DOHH2 (cell line): ENCODE results near the gene TUBB6.

ENCODE experiments used
- H3F3A ChIP-seq: fragments of 200-600 bp; sonication (generic), shearing (Covaris generic); 2 replicates; pipeline ENCODE4 v1.6.0; 2016; ENCODE audit warnings: antibody characterized with exemption, mild to moderate bottlenecking; ENCODE audit not compliant: control insufficient read depth, insufficient read depth
- H3K27ac ChIP-seq: fragments of 200-600 bp; sonication (generic); 2 replicates; pipeline ENCODE4 v1.5.1; 2014; ENCODE audit warnings: low read depth, mild to moderate bottlenecking, low read length, moderate library complexity
- H3K27me3 ChIP-seq: fragments of 200-600 bp; sonication (generic); 2 replicates; pipeline ENCODE4 v1.6.1; 2014; ENCODE audit warnings: mild to moderate bottlenecking, low read length, mixed read lengths; ENCODE audit not compliant: control insufficient read depth
- H3K36me3 ChIP-seq: fragments of 200-600 bp; sonication (generic); 2 replicates; pipeline ENCODE4 v1.6.1; 2014; ENCODE audit warnings: mild to moderate bottlenecking, low read length, moderate library complexity, mixed read lengths; ENCODE audit not compliant: control insufficient read depth
- H3K4me1 ChIP-seq: fragments of 200-600 bp; sonication (generic); 2 replicates; pipeline ENCODE4 v1.6.1; 2014; ENCODE audit warnings: mild to moderate bottlenecking, low read length, mixed read lengths; ENCODE audit not compliant: control insufficient read depth
- H3K4me2 ChIP-seq: fragments of 200-600 bp; sonication (generic); 2 replicates; pipeline ENCODE4 v1.6.0; 2014; ENCODE audit warnings: mild to moderate bottlenecking, low read length, moderate library complexity
- H3K4me3 ChIP-seq: fragments of 200-600 bp; sonication (generic); 2 replicates; pipeline ENCODE4 v1.5.1; 2014; ENCODE audit warnings: mild to moderate bottlenecking, low read length, mixed read lengths
- H3K79me2 ChIP-seq: fragments of 200-600 bp; sonication (generic); 2 replicates; pipeline ENCODE4 v1.6.1; 2014; ENCODE audit warnings: mild to moderate bottlenecking, low read length, mixed read lengths; ENCODE audit not compliant: control insufficient read depth
- H3K9me2 ChIP-seq: fragments of 200-600 bp; sonication (generic); replicated peaks from 2 replicates; pipeline ENCODE4 v1.6.1; 2014; ENCODE audit warnings: mild to moderate bottlenecking, low read length, mixed read lengths; ENCODE audit not compliant: control insufficient read depth
- H3K9me3 ChIP-seq: fragments of 200-600 bp; sonication (generic); 2 replicates; pipeline ENCODE4 v1.6.1; 2014; ENCODE audit warnings: antibody characterized with exemption, low read length, mixed read lengths; ENCODE audit not compliant: control insufficient read depth, insufficient read depth
- H4K20me1 ChIP-seq: fragments of 200-600 bp; sonication (generic); 2 replicates; pipeline ENCODE4 v1.6.0; 2014; ENCODE audit warnings: low read depth, mild to moderate bottlenecking, antibody characterized with exemption, low read length, moderate library complexity; ENCODE audit not compliant: control insufficient read depth, insufficient read depth
- CTCF ChIP-seq: fragments of 200-600 bp; sonication (generic); IDR thresholded peaks from one replicate; pipeline ENCODE4 v1.5.1; 2014; ENCODE audit warnings: antibody characterized with exemption, mild to moderate bottlenecking, low read depth, low read length; ENCODE audit not compliant: poor library complexity, severe bottlenecking
- EZH2phosphoT487 ChIP-seq: fragments of 200-600 bp; sonication (generic); IDR thresholded peaks from 2 replicates; pipeline ENCODE4 v1.6.1; 2017; ENCODE audit warnings: borderline replicate concordance, mild to moderate bottlenecking, antibody characterized with exemption, low read length, moderate library complexity, mixed read lengths

TUBB6 gene

GRCh38 chr18:12336171-12336613 is 28.2 kb downstream of the TUBB6 start:
- Histone ChIP-seq H3K4me3 (no peak overlapping the region), H3K27ac (no peak overlapping the region), H3K27me3 (no peaks in the 10 kb centered on the region), H3K4me1 (no peaks in the 10 kb centered on the region), H3K9me3 (no peaks in the 10 kb centered on the region), H3F3A (no peaks in the 10 kb centered on the region), H4K20me1 (no peaks in the 10 kb centered on the region), H3K4me2 (no peak overlapping the region), H3K36me3 (peaks cover 54% of the 10 kb centered on the region), H3K9me2 (no peaks in the 10 kb centered on the region), H3K79me2 (no peaks in the 10 kb centered on the region)
- TF ChIP-seq EZH2phosphoT487 (no peak), CTCF (no peak)

GRCh38 chr18:12336887-12337286 is 28.8 kb downstream of the TUBB6 start:
- Histone ChIP-seq H3K27ac (no peak overlapping the region), H3K4me3 (no peak overlapping the region), H3K36me3 (peaks cover 61% of the 10 kb centered on the region), H3K4me1 (no peaks in the 10 kb centered on the region), H3K4me2 (no peak overlapping the region), H4K20me1 (no peaks in the 10 kb centered on the region), H3K9me3 (no peaks in the 10 kb centered on the region), H3F3A (no peaks in the 10 kb centered on the region), H3K79me2 (no peaks in the 10 kb centered on the region), H3K9me2 (no peaks in the 10 kb centered on the region), H3K27me3 (no peaks in the 10 kb centered on the region)
- TF ChIP-seq EZH2phosphoT487: no peak
- TF ChIP-seq CTCF: no peak

- Histone ChIP-seq H3K4me3 (no peak overlapping the region), H3K9me3 (no peaks in the 10 kb centered on the region), H3K4me2 (no peak overlapping the region), H3K79me2 (no peaks in the 10 kb centered on the region), H4K20me1 (no peaks in the 10 kb centered on the region), H3K27me3 (no peaks in the 10 kb centered on the region), H3K4me1 (no peaks in the 10 kb centered on the region), H3F3A (no peaks in the 10 kb centered on the region), H3K9me2 (no peaks in the 10 kb centered on the region), H3K36me3 (peaks cover 76% of the 10 kb centered on the region), H3K27ac (no peak overlapping the region)
- TF ChIP-seq CTCF (no peak), EZH2phosphoT487 (no peak)
These were observed 30.3 kb downstream of the TUBB6 start for GRCh38 chr18:12338382-12338781.
